B cell (primary cell): ENCODE results near the gene GPR89B. TPM values are rescaled to one million over a fixed set of nuclear protein-coding genes. Genes with fewer than 3 reads are reported as not detected.
"Not testable (repeated sequence)": the region's sequence is repeated elsewhere in the genome, so short reads cannot be mapped to it uniquely, and the experiment has no call there.

Experiments used
- ATAC-seq: fragments of 200-7000 bp; cut with Tn5 transposase; one replicate; pipeline ENCODE4 v1.10.0; 2021; ENCODE audit warnings: low read depth, mild to moderate bottlenecking, moderate number of reproducible peaks, moderate library complexity
- CTCF ChIA-PET: fragments of 350-600 bp; sonication (Branson Sonifier 250); formaldehyde crosslinking; loops from one replicate; lab custom pipeline; 2021; ENCODE audit warnings: antibody characterized with exemption, inconsistent platforms; lab: Charles Lee
- POLR2A ChIA-PET: fragments of 350-600 bp; sonication (Branson Sonifier 250); formaldehyde crosslinking; loops from one replicate; lab custom pipeline; 2021; ENCODE audit warnings: antibody characterized with exemption; lab: Charles Lee
- DNase-seq: peaks from one replicate; pipeline ENCODE4 v3.0.0; 2013
- H2AFZ ChIP-seq: 2 replicates; pipeline ENCODE4 v1.6.1; 2012; ENCODE audit warnings: mild to moderate bottlenecking, low read depth, low read length; ENCODE audit not compliant: insufficient read depth, poor library complexity, severe bottlenecking
- H3K27ac ChIP-seq, 2 donors: 1 replicate in 1 of 2; 2 replicates in 1 of 2; pipeline ENCODE4 v1.5.1; 2012 to 2013; ENCODE audit warnings: low read length in 2 of 2, mild to moderate bottlenecking in 2 of 2, moderate library complexity in 1 of 2
- H3K27me3 ChIP-seq, 4 experiments: fragments of 200-600 bp in 1 of 4; sonication (generic) in 1 of 4; replicated peaks in 1 of 4; 1 replicate in 2 of 4; 2 replicates in 2 of 4; pipeline versions ENCODE4 v1.6.1 to v1.7.0; 2013 to 2016; ENCODE audit warnings: low read length in 3 of 4, mild to moderate bottlenecking in 2 of 4, mixed read lengths in 1 of 4, moderate library complexity in 1 of 4; ENCODE audit not compliant: insufficient read depth in 4 of 4, control insufficient read depth in 3 of 4; ENCODE audit errors: control extremely low read depth in 1 of 4
- H3K36me3 ChIP-seq, 2 experiments: replicated peaks in 1 of 2; 1 replicate in 1 of 2; 2 replicates in 1 of 2; pipeline versions ENCODE4 v1.6.1 to v1.7.1; 2013; ENCODE audit warnings: low read length in 1 of 2; ENCODE audit not compliant: insufficient read depth in 2 of 2, control insufficient read depth in 1 of 2; ENCODE audit errors: control extremely low read depth in 1 of 2, extremely low read depth in 1 of 2
- H3K4me1 ChIP-seq, 2 donors: fragments of 200-600 bp in 1 of 2; sonication (generic) in 1 of 2; 1 replicate in 1 of 2; 2 replicates in 1 of 2; pipeline versions ENCODE4 v1.5.1 to v1.6.1; 2013 to 2017; ENCODE audit warnings: low read length in 2 of 2; ENCODE audit not compliant: control insufficient read depth in 2 of 2, insufficient read depth in 2 of 2
- H3K4me2 ChIP-seq: replicated peaks from 2 replicates; pipeline ENCODE3; 2012; ENCODE audit warnings: mild to moderate bottlenecking, low read depth, low read length; ENCODE audit not compliant: poor library complexity, severe bottlenecking
- H3K4me3 ChIP-seq, 5 experiments: fragments of 200-600 bp in 1 of 5; sonication (generic) in 1 of 5; 1 replicate in 3 of 5; 2 replicates in 2 of 5; pipeline versions ENCODE4 v1.5.1 to v1.7.0; 2011 to 2016; ENCODE audit warnings: low read length in 4 of 5, mild to moderate bottlenecking in 4 of 5, low read depth in 2 of 5, control low read depth in 1 of 5, moderate library complexity in 1 of 5; ENCODE audit not compliant: insufficient read depth in 1 of 5; ENCODE audit errors: control extremely low read depth in 1 of 5, extremely low read depth in 1 of 5
- H3K79me2 ChIP-seq: fragments of 200-600 bp; sonication (generic); one replicate; pipeline ENCODE4 v1.6.0; 2016; ENCODE audit warnings: low read length; ENCODE audit not compliant: control insufficient read depth, insufficient read depth
- H3K9ac ChIP-seq: fragments of 200-600 bp; sonication (generic); 2 replicates; pipeline ENCODE4 v1.6.1; 2017; ENCODE audit warnings: mild to moderate bottlenecking, low read length, moderate library complexity
- H3K9me3 ChIP-seq, 3 donors: one replicate each; pipeline versions ENCODE4 v1.6.1 to v1.7.1; 2013; ENCODE audit warnings: low read length in 2 of 3; ENCODE audit not compliant: control insufficient read depth in 2 of 3, insufficient read depth in 1 of 3; ENCODE audit errors: control extremely low read depth in 1 of 3
- H4K20me1 ChIP-seq: 2 replicates; pipeline ENCODE4 v1.6.0; 2012; ENCODE audit warnings: mild to moderate bottlenecking, low read length; ENCODE audit not compliant: insufficient read depth, control insufficient read depth, poor library complexity, severe bottlenecking
- H3K27ac Mint-ChIP-seq: one replicate; pipeline ENCODE4 v1.8.0; 2021; ENCODE audit warnings: mixed read lengths
- H3K27me3 Mint-ChIP-seq: one replicate; pipeline ENCODE4 v1.8.0; 2021; ENCODE audit warnings: mixed read lengths
- H3K4me1 Mint-ChIP-seq: one replicate; pipeline ENCODE4 v1.8.0; 2021; ENCODE audit warnings: mixed read lengths
- H3K4me3 Mint-ChIP-seq: one replicate; pipeline ENCODE4 v1.8.0; 2021; ENCODE audit warnings: mixed read lengths
- H3K9me3 Mint-ChIP-seq: one replicate; pipeline ENCODE4 v1.8.0; 2022; ENCODE audit warnings: mixed read lengths; ENCODE audit not compliant: insufficient read depth
- WGBS: methylation state at CpG from one replicate; pipeline ENCODE4 v1.1.5; 2013; ENCODE audit warnings: missing lambda C conversion rate; ENCODE audit not compliant: insufficient coverage; 5-methylcytosine and 5-hydroxymethylcytosine counted together
- intact Hi-C: fragments of 100-400 bp; cut with micrococcal nuclease; formaldehyde crosslinking; loops from one replicate; pipeline ENCODE4 v1.10.0; 2022
- polyA plus RNA-seq: library from polyadenylated mRNA; depleted of rRNA; stranded (reverse); fragments of >200 nt; gene quantifications from 2 replicates; pipeline ENCODE4 v1.2.3, GENCODE V29; 2012
- total RNA-seq, 2 donors: library from RNA; stranded (reverse); fragments of 120-200 nt in 1 of 2; gene quantifications; 1 replicate in 1 of 2; 2 replicates in 1 of 2; pipeline versions ENCODE4 v1.2.3 to v1.2.4, GENCODE V29; 2013 to 2022

Gene GPR89B
- total and polyA plus RNA-seq, 2 donors (not counting 1 experiment from before 2014, with no cell fraction given) = 20.5 to 20.8 TPM

- POLR2A ChIA-PET, H3K36me3 ChIP-seq, H3K4me1 ChIP-seq, H3K4me2 ChIP-seq, H2AFZ ChIP-seq, H3K9me3 ChIP-seq, H3K4me3 ChIP-seq, H3K9me3 Mint-ChIP-seq, ATAC-seq, H3K27ac ChIP-seq, H3K27me3 Mint-ChIP-seq, CTCF ChIA-PET, H4K20me1 ChIP-seq, H3K27me3 ChIP-seq, H3K27ac Mint-ChIP-seq, H3K4me1 Mint-ChIP-seq, H3K4me3 Mint-ChIP-seq, DNase-seq, H3K79me2 ChIP-seq, H3K9ac ChIP-seq, intact Hi-C loops: not testable (repeated sequence)
- no CpG with 5 or more reads among the region's 5 CpGs for WGBS
Measured at GRCh38 chr1:148024918-148025317, 96.7 kb downstream of the GPR89B start.

- H3K4me1 Mint-ChIP-seq, H3K4me3 ChIP-seq, H4K20me1 ChIP-seq, H3K9me3 Mint-ChIP-seq, H2AFZ ChIP-seq, H3K27me3 ChIP-seq, POLR2A ChIA-PET, H3K36me3 ChIP-seq, ATAC-seq, H3K9ac ChIP-seq, H3K79me2 ChIP-seq, H3K4me2 ChIP-seq, intact Hi-C loops, H3K27me3 Mint-ChIP-seq, DNase-seq, H3K27ac ChIP-seq, CTCF ChIA-PET, H3K27ac Mint-ChIP-seq, H3K4me1 ChIP-seq, H3K9me3 ChIP-seq, H3K4me3 Mint-ChIP-seq: not testable (repeated sequence)
- WGBS = no CpG with 5 or more reads among the region's 4 CpGs
Measured at GRCh38 chr1:148027004-148027403, 98.8 kb downstream of the GPR89B start.

GRCh38 chr1:148032247-148032646 is 104.0 kb downstream of the GPR89B start:
- ATAC-seq, H2AFZ ChIP-seq, CTCF ChIA-PET, H3K9me3 ChIP-seq, H3K27ac Mint-ChIP-seq, H3K9me3 Mint-ChIP-seq, H3K4me3 ChIP-seq, H4K20me1 ChIP-seq, POLR2A ChIA-PET, H3K79me2 ChIP-seq, H3K27ac ChIP-seq, H3K9ac ChIP-seq, intact Hi-C loops, H3K36me3 ChIP-seq, H3K4me2 ChIP-seq, H3K4me1 ChIP-seq, DNase-seq, H3K27me3 Mint-ChIP-seq, H3K27me3 ChIP-seq, H3K4me1 Mint-ChIP-seq: not testable (repeated sequence)
- peak overlapping the region; percentile 19 for H3K4me3 Mint-ChIP-seq
- WGBS = no CpG with 5 or more reads among the region's 3 CpGs

- H3K79me2 ChIP-seq, intact Hi-C loops, CTCF ChIA-PET, H3K9me3 ChIP-seq, POLR2A ChIA-PET, H3K4me3 ChIP-seq, H3K4me1 Mint-ChIP-seq, H3K36me3 ChIP-seq, DNase-seq, H3K27me3 ChIP-seq, H3K27ac Mint-ChIP-seq, H3K4me2 ChIP-seq, H3K9me3 Mint-ChIP-seq, H3K4me3 Mint-ChIP-seq, H2AFZ ChIP-seq, H3K9ac ChIP-seq, H3K27ac ChIP-seq, H3K27me3 Mint-ChIP-seq, H4K20me1 ChIP-seq, H3K4me1 ChIP-seq, ATAC-seq: not testable (repeated sequence)
- WGBS = no CpG with 5 or more reads among the region's 25 CpGs
Measured at GRCh38 chr1:148032690-148033089, 104.5 kb downstream of the GPR89B start.
